ENCODE measurements around the gene SLIT3. TPM values are rescaled to one million over a fixed set of nuclear protein-coding genes. Genes with fewer than 3 reads are reported as not detected.

The SLIT3 gene
- total RNA-seq, 3 donors from 2014 or later, result 30.7 to 103 (median 54.1) TPM

DNA sequence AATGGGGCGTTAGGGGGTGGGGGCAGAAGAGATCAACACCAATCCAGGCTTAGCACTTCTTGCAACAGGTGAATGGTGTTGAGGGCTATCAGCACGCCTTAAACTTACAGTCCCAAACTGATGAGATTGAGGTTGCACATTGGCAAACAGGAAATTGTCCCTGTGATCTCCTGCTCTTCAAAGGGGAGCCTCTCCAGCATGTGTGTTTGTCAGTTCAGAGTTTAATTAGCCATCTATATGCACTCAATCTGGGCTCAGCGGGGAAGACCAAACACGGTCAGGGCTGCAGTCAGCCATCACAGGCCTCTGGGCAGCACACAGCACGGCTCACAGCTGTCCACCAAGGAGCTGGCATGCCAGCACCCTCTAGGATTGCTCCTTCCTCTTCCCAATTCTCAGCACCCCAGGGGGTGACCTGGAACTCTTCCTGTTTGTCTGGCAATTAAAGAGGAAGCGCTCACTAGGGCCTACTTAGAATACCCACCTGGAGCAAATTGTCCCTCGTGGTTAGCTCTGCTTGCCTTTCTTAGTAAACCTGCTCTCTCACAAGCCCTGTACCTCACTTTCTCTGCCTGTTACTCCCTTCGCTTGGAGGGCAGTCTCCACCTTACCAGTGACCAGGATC lies 217.4 kb downstream of the SLIT3 start:
- Histone ChIP-seq H3K27ac (no peak overlapping the region), H3K27me3 (no peaks in the 10 kb centered on the region), H3K4me3 (no peak overlapping the region), H3K4me1 (no peaks in the 10 kb centered on the region), H3K9me3 (no peaks in the 10 kb centered on the region), H3K36me3 (no peaks in the 10 kb centered on the region)
- no peak for DNase-seq (ENCODE audit: low spot score in 2 of 2)
- no peak for TF ChIP-seq POLR2AphosphoS5 (IDR thresholded peaks at IDR 0.05)
- TF ChIP-seq POLR2A (IDR thresholded peaks at IDR 0.05), result no peak
- TF ChIP-seq, protein P1, sequence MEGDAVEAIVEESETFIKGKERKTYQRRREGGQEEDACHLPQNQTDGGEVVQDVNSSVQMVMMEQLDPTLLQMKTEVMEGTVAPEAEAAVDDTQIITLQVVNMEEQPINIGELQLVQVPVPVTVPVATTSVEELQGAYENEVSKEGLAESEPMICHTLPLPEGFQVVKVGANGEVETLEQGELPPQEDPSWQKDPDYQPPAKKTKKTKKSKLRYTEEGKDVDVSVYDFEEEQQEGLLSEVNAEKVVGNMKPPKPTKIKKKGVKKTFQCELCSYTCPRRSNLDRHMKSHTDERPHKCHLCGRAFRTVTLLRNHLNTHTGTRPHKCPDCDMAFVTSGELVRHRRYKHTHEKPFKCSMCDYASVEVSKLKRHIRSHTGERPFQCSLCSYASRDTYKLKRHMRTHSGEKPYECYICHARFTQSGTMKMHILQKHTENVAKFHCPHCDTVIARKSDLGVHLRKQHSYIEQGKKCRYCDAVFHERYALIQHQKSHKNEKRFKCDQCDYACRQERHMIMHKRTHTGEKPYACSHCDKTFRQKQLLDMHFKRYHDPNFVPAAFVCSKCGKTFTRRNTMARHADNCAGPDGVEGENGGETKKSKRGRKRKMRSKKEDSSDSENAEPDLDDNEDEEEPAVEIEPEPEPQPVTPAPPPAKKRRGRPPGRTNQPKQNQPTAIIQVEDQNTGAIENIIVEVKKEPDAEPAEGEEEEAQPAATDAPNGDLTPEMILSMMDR (IDR thresholded peaks at IDR 0.05), result no peak
- intact Hi-C loops (cut with DNase I; ENCODE audit: low total_unique reads), result no loop called here

DNA sequence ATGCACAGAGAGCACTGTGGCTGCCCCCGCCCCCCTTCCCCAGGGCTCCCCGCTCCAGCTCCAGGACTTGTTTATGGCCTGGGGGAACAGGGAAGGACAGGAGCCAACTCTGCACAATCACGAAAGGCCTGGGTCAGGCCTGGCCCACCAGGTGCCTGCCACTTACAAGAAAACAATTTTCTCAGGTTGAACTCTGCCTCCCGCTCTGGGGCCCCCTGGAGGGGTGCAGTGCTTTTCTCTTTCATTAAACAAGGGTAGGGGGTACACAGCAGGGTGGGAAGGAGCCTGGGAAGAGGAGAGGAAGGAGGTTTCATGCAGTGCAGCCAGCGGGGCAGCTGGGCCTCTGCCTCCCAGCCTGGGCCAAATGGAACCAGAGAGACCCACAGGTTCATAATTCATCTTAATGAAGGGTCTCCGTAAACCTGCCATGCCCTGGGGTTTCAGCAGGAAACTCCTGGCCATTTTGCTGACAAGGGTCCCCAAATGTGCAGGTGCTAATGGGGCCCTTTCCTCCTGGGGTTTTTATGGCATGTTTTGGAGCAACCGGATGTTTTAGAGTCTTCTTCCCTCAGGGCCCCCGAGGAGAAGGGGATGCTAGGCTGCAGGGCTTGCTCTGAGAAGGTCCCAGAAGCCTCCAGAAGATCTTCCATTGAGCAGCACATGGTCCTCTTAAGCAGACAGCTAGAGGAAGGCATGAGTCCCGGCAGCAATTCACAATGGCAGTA lies 219.8 kb downstream of the SLIT3 start:
- H3K36me3 ChIP-seq, result no peaks in the 10 kb centered on the region
- no peaks in the 10 kb centered on the region for H3K9me3 ChIP-seq
- TF ChIP-seq POLR2AphosphoS5 (IDR thresholded peaks at IDR 0.05) (no peak), POLR2A (IDR thresholded peaks at IDR 0.05) (no peak)
- TF ChIP-seq, protein P1 (IDR thresholded peaks at IDR 0.05), result no peak
- no peak for DNase-seq (ENCODE audit: low spot score in 2 of 2)
- H3K27ac ChIP-seq, result no peak overlapping the region
- H3K4me1 ChIP-seq, result no peaks in the 10 kb centered on the region
- intact Hi-C loops (cut with DNase I; ENCODE audit: low total_unique reads), result no loop called here
- no peak overlapping the region for H3K4me3 ChIP-seq
- H3K27me3 ChIP-seq, result no peaks in the 10 kb centered on the region

DNA sequence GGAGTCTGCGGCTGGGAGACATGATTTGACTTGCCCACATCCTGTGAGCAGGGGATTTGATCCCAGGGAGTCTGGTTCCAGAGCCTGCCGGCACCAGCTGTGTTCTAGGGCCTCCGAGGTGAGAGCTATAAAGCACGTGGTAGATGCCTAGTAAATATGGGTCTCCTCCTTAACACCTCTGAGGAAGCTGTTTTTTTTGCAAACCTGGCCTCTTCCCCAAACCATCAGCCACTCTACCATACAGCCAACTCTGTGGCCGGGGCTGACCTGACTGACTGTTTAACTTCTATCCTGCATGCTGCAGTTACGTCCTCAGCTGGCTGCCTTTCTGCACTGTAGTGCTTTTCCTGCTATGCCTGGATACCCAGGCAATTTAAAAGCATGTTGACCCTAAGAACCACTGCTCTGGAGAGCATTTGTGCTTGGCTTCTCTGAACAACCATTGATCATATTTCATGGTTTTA lies 220.5 kb downstream of the SLIT3 start:
- Histone ChIP-seq H3K27me3 (no peaks in the 10 kb centered on the region), H3K4me3 (no peak overlapping the region), H3K9me3 (no peaks in the 10 kb centered on the region), H3K27ac (no peak overlapping the region), H3K4me1 (no peaks in the 10 kb centered on the region), H3K36me3 (no peaks in the 10 kb centered on the region)
- intact Hi-C loops (cut with DNase I; ENCODE audit: low total_unique reads), result no loop called here
- DNase-seq (ENCODE audit: low spot score in 2 of 2), result no peak
- no peak for TF ChIP-seq POLR2A (IDR thresholded peaks at IDR 0.05)
- no peak for TF ChIP-seq POLR2AphosphoS5 (IDR thresholded peaks at IDR 0.05)
- TF ChIP-seq, protein P1 (IDR thresholded peaks at IDR 0.05), result no peak

DNA sequence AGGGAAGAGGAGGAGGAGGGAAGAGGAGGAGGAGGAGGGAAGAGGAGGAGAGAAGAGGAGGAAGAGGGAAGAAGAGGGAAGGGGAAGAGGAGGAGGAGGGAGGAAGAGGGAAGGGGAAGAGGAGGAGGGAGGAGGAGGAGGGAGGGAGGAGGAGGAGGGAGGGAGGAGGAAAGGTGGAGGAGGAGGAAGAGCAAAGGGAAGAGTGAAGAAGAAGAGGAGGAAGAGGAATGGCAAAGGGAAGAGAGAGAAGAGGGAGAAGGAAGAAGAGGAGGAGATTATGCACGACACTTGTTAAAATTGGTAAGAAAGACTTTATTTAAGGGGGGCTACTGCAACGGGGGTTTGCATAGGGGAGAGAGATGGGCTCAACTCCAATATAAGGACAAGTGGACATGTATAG lies 221.2 kb downstream of the SLIT3 start:
- H3K4me1 ChIP-seq, result no peaks in the 10 kb centered on the region
- no peak overlapping the region for H3K27ac ChIP-seq
- intact Hi-C loops (cut with DNase I; ENCODE audit: low total_unique reads), result no loop called here
- no peaks in the 10 kb centered on the region for H3K27me3 ChIP-seq
- TF ChIP-seq, protein P1 (IDR thresholded peaks at IDR 0.05), result no peak
- TF ChIP-seq POLR2AphosphoS5 (IDR thresholded peaks at IDR 0.05) (no peak), POLR2A (IDR thresholded peaks at IDR 0.05) (no peak)
- DNase-seq (ENCODE audit: low spot score in 2 of 2), result no peak
- H3K9me3 ChIP-seq, result no peaks in the 10 kb centered on the region
- no peaks in the 10 kb centered on the region for H3K36me3 ChIP-seq
- no peak overlapping the region for H3K4me3 ChIP-seq

- H3K4me3 ChIP-seq, result no peak overlapping the region
- H3K27me3 ChIP-seq, result no peaks in the 10 kb centered on the region
- no peak overlapping the region for H3K27ac ChIP-seq
- no peak for DNase-seq (ENCODE audit: low spot score in 2 of 2)
- intact Hi-C loops (cut with DNase I; ENCODE audit: low total_unique reads), result no loop called here
- no peaks in the 10 kb centered on the region for H3K4me1 ChIP-seq
- TF ChIP-seq POLR2AphosphoS5 (IDR thresholded peaks at IDR 0.05) (no peak), POLR2A (IDR thresholded peaks at IDR 0.05) (no peak)
- TF ChIP-seq, protein P1 (IDR thresholded peaks at IDR 0.05), result no peak
- H3K9me3 ChIP-seq, result no peaks in the 10 kb centered on the region
- no peaks in the 10 kb centered on the region for H3K36me3 ChIP-seq
Observed at GRCh38 chr5:169074839-169075238, 226.1 kb downstream of the SLIT3 start.

Measured in breast epithelium (tissue), 4 donors.